ENCODE results near the gene MRPS14.

DNA sequence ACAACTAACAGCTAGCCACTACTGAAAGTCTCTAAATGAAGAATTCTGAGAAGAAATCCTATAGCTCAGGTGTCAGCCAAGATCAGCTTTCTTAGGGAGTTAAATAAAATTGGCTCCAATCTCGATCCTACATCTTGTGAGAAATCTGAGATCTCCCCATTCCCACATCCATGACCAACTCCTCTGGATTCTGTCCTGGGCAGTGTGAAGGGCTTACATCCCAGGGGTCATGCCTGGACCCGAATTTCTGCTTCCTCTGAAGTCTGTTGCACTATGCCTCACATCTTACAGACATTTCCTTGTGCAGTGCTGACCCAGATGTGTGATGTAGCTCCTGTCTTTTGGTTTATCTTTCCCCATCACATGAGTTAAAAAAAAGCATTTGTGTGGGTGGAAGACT lies 39.6 kb upstream of the MRPS14 start:
- no peak for TF ChIP-seq POLR2A (IDR thresholded peaks at IDR 0.05; ENCODE audit: low read depth, low read length)
- no peak for TF ChIP-seq POLR2AphosphoS5 (IDR thresholded peaks at IDR 0.05; ENCODE audit: low read depth, low read length)
- TF ChIP-seq TAF1 (IDR thresholded peaks at IDR 0.05; ENCODE audit: low read depth, low read length): no peak
- no peak for TF ChIP-seq SPI1 (IDR thresholded peaks at IDR 0.05; ENCODE audit: low read depth, low read length)
- no peak for TF ChIP-seq POU2F2 (IDR thresholded peaks at IDR 0.05; ENCODE audit: low read depth, low read length)

All from GM12891 (cell line).